ENCODE data around the gene ABCA7. TPM values are rescaled to one million over a fixed set of nuclear protein-coding genes. Genes with fewer than 3 reads are reported as not detected.
A peak's percentile ranks its signal among the peaks of the same experiment; 100 is the strongest.

The ABCA7 gene
- total and polyA plus RNA-seq, 2 of the 13 experiments (the other 11 are each of a cell fraction or from before 2014, with no cell fraction given): 4.4 to 32.4 TPM

GRCh38 chr19:1050989-1051788 lies 11.3 kb downstream of the ABCA7 start (continued):
- TF ChIP-seq ZNF878 (CRISPR knock-in tag; IDR thresholded peaks at IDR 0.05): no peak
- TF ChIP-seq SP140L (CRISPR knock-in tag; IDR thresholded peaks at IDR 0.05; ENCODE audit: borderline replicate concordance): no peak
- no peak for TF ChIP-seq PBX3 (CRISPR knock-in tag; IDR thresholded peaks at IDR 0.05; ENCODE audit: borderline replicate concordance)
- 0 out of 2 replicates have a peak, but pooled peaks have one; percentile 50 for TF ChIP-seq RARG (CRISPR knock-in tag; IDR thresholded peaks at IDR 0.05; ENCODE audit: low read depth)
- TF ChIP-seq TBP (CRISPR knock-in tag; IDR thresholded peaks at IDR 0.05): no peak
- TF ChIP-seq ZNF253 (CRISPR knock-in tag; IDR thresholded peaks at IDR 0.05; ENCODE audit: borderline replicate concordance): peak; percentile 71; the same call in 1 of the 2 replicates
- no peak for TF ChIP-seq USF2 (IDR thresholded peaks at IDR 0.05; ENCODE audit: low read depth, low read length)
- TF ChIP-seq USF2 (CRISPR knock-in tag; IDR thresholded peaks at IDR 0.05; ENCODE audit: borderline replicate concordance): no peak
- peak; percentile 60; the same call in 1 of the 2 replicates for TF ChIP-seq ZSCAN22 (CRISPR knock-in tag; IDR thresholded peaks at IDR 0.05)
- TF ChIP-seq SP4 (CRISPR knock-in tag; IDR thresholded peaks at IDR 0.05): peak; percentile 51; the same call in 1 of the 2 replicates
- TF ChIP-seq ZNF792 (CRISPR knock-in tag; IDR thresholded peaks at IDR 0.05): peak; percentile 28; the same call in 1 of the 2 replicates
- peak; percentile 60; the same call in 1 of the 2 replicates for TF ChIP-seq ZNF205 (CRISPR knock-in tag; IDR thresholded peaks at IDR 0.05)
- no peak for TF ChIP-seq DBP (CRISPR knock-in tag; IDR thresholded peaks at IDR 0.05; ENCODE audit: not compliant biosample characterization)
- TF ChIP-seq ZHX1 (CRISPR knock-in tag; IDR thresholded peaks at IDR 0.05; ENCODE audit: low read depth): peak; percentile 88; the same call in 1 of the 2 replicates
- TF ChIP-seq ZBTB43 (CRISPR knock-in tag; conservative IDR thresholded peaks at IDR 0.05): 0 out of 2 replicates have a peak, but pooled peaks have one; percentile 48
- peak; percentile 92; the same call in 1 of the 2 replicates for TF ChIP-seq MZF1 (CRISPR knock-in tag; IDR thresholded peaks at IDR 0.05; ENCODE audit: borderline replicate concordance)
- peak; percentile 25; the same call in 1 of the 2 replicates for TF ChIP-seq BCL6 (CRISPR knock-in tag; IDR thresholded peaks at IDR 0.05)
- no peak for TF ChIP-seq MBD4 (IDR thresholded peaks at IDR 0.05; ENCODE audit: borderline replicate concordance, low read length)
- TF ChIP-seq ZNF557 (CRISPR knock-in tag; IDR thresholded peaks at IDR 0.05): no peak
- no peak for TF ChIP-seq JUN (CRISPR knock-in tag; IDR thresholded peaks at IDR 0.05)

Data from HepG2 (cell line).